Upper lobe of left lung (tissue), 4 donors: ENCODE measurements around the gene PRICKLE2.

Experiments used
- CTCF ChIP-seq, 6 experiments: fragments of 450-650 bp in 4 of 6; fragments of 200-600 bp in 2 of 6; sonication (generic) in 2 of 6; IDR thresholded peaks; one replicate each; pipeline ENCODE4 v1.5.1; 2016 to 2019; ENCODE audit warnings: antibody characterized with exemption in 6 of 6
- POLR2A ChIP-seq, 4 donors: fragments of 450-650 bp; IDR thresholded peaks; one replicate each; pipeline ENCODE4 v1.5.1; 2016 to 2017; ENCODE audit warnings: antibody characterized with exemption in 4 of 4, mild to moderate bottlenecking in 2 of 4

GRCh38 chr3:64166584-64167162, 58.6 kb downstream of the PRICKLE2 start:
- TF ChIP-seq POLR2A (IDR thresholded peaks at IDR 0.05), result no peak
- peak in 1 of 6 experiments; percentile 9 for TF ChIP-seq CTCF (IDR thresholded peaks at IDR 0.05)
